ENCODE measurements around the gene LY6G6C. TPM values are rescaled to one million over a fixed set of nuclear protein-coding genes. Genes with fewer than 3 reads are reported as not detected.
A peak's percentile ranks its signal among the peaks of the same experiment; 100 is the strongest.

The LY6G6C gene
- total RNA-seq, 1 donor from 2014 or later = 0.30 TPM

GRCh38 chr6:31680226-31681134 is 41.1 kb downstream of the LY6G6C start, which contains the start of gene LY6G5C:
Gene LY6G5C, minus strand, starts transcription at chr6:31681067. Its CDS starts 694 bp downstream, at chr6:31680373.
- H3K4me3 Mint-ChIP-seq (ENCODE audit: unreplicated experiment) = peak within 1 kb of the TSS; percentile 76
- no peaks in the 10 kb centered on the region for H3K36me3 Mint-ChIP-seq (ENCODE audit: low read depth)
- H3K27me3 Mint-ChIP-seq (ENCODE audit: low read depth) = no peaks in the 10 kb centered on the region
- TF ChIP-seq CTCF (IDR thresholded peaks at IDR 0.05) = peak; percentile 91
- H3K9me3 Mint-ChIP-seq (ENCODE audit: low read depth) = no peaks in the 10 kb centered on the region
- H3K27ac Mint-ChIP-seq (ENCODE audit: unreplicated experiment) = peak within 1 kb of the TSS; percentile 76
- no peak for DNase-seq (ENCODE audit: low spot score)
- H3K4me1 Mint-ChIP-seq (ENCODE audit: low read depth) = peaks cover 12% of the 10 kb centered on the region

DNA sequence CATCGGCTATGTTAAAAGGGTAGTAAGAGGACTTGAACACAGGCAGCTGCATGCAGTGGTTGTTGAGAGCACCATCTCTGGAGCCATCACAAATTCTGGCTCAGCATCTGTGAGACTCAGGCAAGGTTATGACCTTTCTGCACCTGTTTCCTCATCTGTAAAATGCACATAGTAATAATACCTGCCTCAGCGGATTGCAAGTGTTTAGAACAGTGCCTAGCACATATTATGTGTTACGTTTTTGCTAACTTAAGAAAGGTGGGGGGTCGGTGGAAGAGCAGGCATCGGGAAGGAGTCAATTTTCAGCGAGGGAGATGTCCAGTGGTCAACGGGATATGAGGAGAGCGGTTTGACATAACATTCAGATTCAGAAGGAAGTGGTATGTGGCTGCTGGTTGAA is 43.6 kb downstream of the LY6G6C start:
- no peak for TF ChIP-seq CTCF (IDR thresholded peaks at IDR 0.05)
- H3K27ac Mint-ChIP-seq (ENCODE audit: unreplicated experiment) = no peak overlapping the region
- no peak overlapping the region for H3K4me3 Mint-ChIP-seq (ENCODE audit: unreplicated experiment)
- H3K36me3 Mint-ChIP-seq (ENCODE audit: low read depth) = peaks cover 4% of the 10 kb centered on the region
- H3K27me3 Mint-ChIP-seq (ENCODE audit: low read depth) = no peaks in the 10 kb centered on the region
- no peak for DNase-seq (ENCODE audit: low spot score)
- no peaks in the 10 kb centered on the region for H3K9me3 Mint-ChIP-seq (ENCODE audit: low read depth)
- H3K4me1 Mint-ChIP-seq (ENCODE audit: low read depth) = peaks cover 12% of the 10 kb centered on the region

- no peak for TF ChIP-seq CTCF (IDR thresholded peaks at IDR 0.05)
- Mint-ChIP-seq H3K4me3 (ENCODE audit: unreplicated experiment) (no peak overlapping the region), H3K27ac (ENCODE audit: unreplicated experiment) (peak overlapping the region; percentile 1), H3K4me1 (ENCODE audit: low read depth) (peaks cover 12% of the 10 kb centered on the region), H3K27me3 (ENCODE audit: low read depth) (no peaks in the 10 kb centered on the region), H3K36me3 (ENCODE audit: low read depth) (peaks cover 11% of the 10 kb centered on the region), H3K9me3 (ENCODE audit: low read depth) (no peaks in the 10 kb centered on the region)
- DNase-seq (ENCODE audit: low spot score) = no peak
These were observed 44.6 kb downstream of the LY6G6C start for GRCh38 chr6:31676904-31677303.

DNA sequence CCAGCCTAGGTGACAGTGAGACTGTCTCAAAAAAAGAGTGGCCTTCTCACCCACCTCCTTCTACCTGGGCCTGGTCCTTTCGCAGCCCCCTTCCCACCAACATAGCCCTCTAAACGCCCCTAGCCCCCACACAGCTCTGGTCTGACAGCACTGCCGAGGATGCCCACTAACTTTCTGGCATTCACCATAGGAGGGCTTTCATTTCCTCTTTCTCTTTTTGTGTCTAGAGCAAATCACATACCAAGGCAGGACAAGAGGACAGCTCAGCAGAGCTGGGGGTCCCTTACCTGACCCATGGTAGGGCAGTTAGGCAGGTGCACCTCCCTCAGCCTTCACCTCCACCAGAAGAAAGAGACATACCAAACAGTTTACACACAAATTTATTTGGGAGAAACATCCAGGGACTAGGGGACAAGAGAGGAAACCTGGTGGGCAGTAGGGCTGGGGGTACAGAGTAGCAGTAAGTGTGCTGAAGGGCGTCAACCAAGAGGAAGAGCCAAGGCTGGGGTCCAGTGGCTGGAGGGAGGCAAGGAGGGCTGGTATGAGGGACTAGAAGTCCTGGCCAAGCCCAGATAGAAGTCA is 45.1 kb downstream of the LY6G6C start:
- no peak for TF ChIP-seq CTCF (IDR thresholded peaks at IDR 0.05)
- Mint-ChIP-seq H3K36me3 (ENCODE audit: low read depth) (peaks cover 15% of the 10 kb centered on the region), H3K4me1 (ENCODE audit: low read depth) (peaks cover 9% of the 10 kb centered on the region), H3K9me3 (ENCODE audit: low read depth) (no peaks in the 10 kb centered on the region), H3K4me3 (ENCODE audit: unreplicated experiment) (no peak overlapping the region), H3K27me3 (ENCODE audit: low read depth) (no peaks in the 10 kb centered on the region), H3K27ac (ENCODE audit: unreplicated experiment) (no peak overlapping the region)
- no peak for DNase-seq (ENCODE audit: low spot score)

- Mint-ChIP-seq H3K4me1 (ENCODE audit: low read depth) (peaks cover 16% of the 10 kb centered on the region), H3K27ac (ENCODE audit: unreplicated experiment) (no peak within 1 kb of the TSS), H3K27me3 (ENCODE audit: low read depth) (no peaks in the 10 kb centered on the region), H3K36me3 (ENCODE audit: low read depth) (peaks cover 43% of the 10 kb centered on the region), H3K4me3 (ENCODE audit: unreplicated experiment) (no peak within 1 kb of the TSS), H3K9me3 (ENCODE audit: low read depth) (no peaks in the 10 kb centered on the region)
- no peak for TF ChIP-seq CTCF (IDR thresholded peaks at IDR 0.05)
- DNase-seq (ENCODE audit: low spot score) = no peak
These were observed 51.9 kb downstream of the LY6G6C start, which contains the start of gene LY6G5B for GRCh38 chr6:31669676-31670075. Gene LY6G5B, plus strand, starts transcription at chr6:31669976. Its CDS starts 975 bp downstream, at chr6:31670951.
